HG03066 (cell line): ENCODE data around the gene DNAJB6.

Experiments used
- ATAC-seq: cut with Tn5 transposase; IDR thresholded peaks from one replicate; pipeline ENCODE4 v1.9.1; 2021; ENCODE audit warnings: low read depth; ENCODE audit not compliant: unreplicated experiment

The DNAJB6 gene

GRCh38 chr7:157392256-157393037, 55.6 kb downstream of the DNAJB6 start:
- no peak for ATAC-seq

DNA sequence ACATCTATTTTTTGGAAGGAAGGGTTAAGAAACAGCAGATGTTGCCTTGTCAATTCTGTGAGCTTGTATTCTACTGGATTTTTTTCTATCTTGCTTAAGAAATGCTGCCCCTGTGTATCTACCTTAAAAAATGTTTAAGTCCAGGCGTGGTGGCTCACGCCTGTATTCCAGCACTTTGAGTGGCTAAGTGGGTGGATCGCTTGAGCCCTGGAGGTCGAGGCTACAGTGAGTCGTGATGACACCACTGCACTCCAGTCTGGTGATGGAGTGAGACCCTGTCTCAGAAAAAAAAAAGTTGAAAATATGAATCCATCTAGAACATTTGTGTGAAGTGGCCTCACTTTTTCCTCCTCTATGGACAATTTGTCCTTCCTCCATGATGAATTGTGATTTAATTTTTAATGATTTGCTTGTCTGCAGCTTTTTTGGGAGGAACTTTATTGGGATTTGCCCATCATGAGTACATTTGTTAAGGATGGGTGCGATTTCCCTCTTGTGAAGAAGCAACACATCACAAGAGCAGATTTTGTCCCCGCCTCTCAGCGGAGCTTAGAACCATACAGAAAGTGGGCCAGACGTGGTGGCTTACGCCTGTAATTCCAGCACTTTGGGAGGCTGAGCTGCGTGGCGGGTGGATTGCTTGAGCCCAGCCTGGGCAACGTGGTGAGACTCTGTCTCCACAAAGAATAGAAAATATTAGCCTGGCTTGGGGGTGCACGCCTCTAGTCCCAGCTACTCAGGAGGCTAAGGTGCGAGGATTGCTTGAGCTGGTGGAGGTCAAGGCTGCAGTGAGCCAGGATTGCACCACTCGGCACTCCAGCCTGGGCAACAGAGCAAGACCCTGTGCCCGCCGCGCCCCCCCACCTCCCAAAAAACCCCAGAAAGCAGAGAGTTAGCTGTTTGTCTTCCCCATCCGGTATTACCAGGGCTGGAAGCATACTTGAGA, 57.7 kb downstream of the DNAJB6 start:
- ATAC-seq, result no peak

- no peak for ATAC-seq
These were observed 58.4 kb downstream of the DNAJB6 start for GRCh38 chr7:157395206-157395605.

- ATAC-seq, result no peak
These were observed 59.7 kb downstream of the DNAJB6 start for GRCh38 chr7:157396316-157397035.

DNA sequence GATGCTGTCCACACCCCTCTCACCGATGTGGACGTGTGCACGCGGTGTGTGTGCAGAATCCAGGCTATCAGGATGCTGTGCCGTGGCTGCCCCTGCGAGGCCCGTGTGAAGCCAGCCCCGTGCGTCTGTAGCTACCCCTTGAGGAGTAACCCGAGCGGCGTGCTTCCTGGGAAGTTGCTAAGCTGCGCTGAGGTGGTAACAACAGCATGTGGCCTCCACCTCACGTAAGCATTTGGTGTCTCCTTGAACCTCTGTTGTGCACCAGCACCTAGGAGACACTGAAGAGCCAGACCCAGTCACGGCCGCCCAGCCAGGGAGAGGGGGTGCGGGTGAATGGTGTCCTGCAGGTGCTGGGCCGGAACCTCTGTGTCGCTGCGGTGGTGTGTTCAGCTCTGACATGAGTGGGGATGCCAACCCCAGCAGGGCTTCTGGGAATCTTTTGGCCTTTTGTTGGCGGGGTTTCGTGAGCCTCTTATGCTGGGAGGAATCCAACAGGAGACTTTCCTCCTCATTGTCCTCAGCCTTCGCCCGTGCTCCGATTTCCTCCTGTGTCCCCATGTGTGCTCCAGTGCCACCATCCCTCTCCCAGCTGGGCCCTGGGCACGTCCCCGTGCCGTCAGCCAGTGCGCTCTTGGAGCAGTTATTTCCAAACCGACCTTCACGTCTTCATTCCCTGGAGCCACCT, 60.4 kb downstream of the DNAJB6 start:
- ATAC-seq, result no peak

DNA sequence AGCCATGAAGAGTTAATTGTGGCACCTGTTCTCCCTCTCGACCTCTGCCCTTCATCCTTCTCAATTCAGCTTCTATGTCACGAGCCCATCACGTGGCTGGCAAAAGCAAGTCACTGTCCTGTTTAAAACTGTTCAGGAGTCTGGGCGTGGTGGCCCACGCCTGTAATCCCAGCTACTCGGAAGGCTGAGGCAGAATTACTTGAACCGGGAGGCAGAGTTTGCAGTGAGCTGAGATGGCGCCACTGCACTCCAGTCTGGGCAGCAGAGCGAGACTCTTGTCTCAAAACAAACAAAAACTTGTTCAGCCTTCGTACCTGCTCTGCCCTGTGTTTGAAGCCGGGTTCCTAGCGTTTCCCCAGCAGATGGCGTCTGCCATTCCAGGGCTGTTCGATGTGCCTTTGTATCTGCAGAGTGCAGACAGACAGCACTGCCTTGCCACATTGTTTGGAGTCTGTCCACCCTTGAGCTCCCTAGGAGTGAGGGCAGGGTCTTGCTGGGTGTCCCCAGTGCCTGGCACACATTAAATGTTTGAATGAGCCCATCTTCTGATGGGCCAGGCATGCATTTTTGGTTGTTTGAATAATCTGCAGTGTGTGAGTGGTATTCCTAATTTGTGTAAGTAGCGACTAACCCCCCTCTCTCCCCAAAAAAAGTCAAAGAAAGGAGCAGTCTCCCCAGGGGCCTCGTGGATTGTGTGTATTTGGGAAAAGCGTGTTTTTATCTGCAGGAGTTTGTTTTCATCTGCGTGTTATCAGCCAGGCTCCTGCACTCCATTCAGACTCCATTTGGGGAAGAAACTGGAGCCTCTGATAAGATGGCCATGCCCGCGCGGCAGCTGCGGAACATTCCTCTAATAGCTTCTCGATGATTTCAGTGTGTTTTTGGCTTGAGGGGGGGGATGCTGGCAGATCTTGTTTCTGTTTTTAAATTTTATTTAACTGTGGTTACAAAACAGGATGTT, 61.2 kb downstream of the DNAJB6 start:
- no peak for ATAC-seq

GRCh38 chr7:157399086-157399687, 62.4 kb downstream of the DNAJB6 start:
- no peak for ATAC-seq

DNA sequence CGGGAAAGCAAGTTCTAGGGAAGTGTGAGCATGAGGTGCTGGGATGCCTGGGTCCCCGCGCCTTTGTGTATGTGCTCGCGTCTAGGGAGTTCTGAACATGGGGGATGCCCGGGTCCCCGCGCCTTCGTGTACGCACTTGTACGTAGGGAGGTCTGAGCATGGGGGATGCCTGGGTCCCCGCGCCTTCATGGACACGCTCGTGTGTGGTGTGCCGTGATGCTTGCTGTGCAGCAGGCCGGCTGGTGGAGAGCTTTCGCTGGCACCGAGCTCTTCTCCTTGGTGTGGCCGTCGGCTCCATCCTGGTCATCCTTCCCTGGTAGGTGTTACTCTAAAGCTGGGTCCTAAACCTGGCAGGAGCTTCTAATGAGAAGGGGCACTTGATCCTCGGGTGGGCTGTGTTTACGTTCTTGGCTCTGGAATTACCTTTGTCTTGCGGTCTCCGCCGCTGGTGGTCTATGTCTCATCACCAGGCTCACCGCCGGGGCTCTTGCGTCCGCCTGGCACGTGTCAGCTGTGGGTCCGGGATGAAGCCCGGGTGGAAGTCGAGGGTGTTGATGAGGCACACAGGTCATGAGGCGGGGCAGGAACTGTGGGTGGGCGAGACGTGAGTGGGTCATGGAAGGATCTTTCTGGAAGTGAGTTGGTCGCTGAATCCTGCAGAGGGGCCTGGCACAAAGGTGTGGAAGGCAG, 63.5 kb downstream of the DNAJB6 start:
- ATAC-seq, result no peak

DNA sequence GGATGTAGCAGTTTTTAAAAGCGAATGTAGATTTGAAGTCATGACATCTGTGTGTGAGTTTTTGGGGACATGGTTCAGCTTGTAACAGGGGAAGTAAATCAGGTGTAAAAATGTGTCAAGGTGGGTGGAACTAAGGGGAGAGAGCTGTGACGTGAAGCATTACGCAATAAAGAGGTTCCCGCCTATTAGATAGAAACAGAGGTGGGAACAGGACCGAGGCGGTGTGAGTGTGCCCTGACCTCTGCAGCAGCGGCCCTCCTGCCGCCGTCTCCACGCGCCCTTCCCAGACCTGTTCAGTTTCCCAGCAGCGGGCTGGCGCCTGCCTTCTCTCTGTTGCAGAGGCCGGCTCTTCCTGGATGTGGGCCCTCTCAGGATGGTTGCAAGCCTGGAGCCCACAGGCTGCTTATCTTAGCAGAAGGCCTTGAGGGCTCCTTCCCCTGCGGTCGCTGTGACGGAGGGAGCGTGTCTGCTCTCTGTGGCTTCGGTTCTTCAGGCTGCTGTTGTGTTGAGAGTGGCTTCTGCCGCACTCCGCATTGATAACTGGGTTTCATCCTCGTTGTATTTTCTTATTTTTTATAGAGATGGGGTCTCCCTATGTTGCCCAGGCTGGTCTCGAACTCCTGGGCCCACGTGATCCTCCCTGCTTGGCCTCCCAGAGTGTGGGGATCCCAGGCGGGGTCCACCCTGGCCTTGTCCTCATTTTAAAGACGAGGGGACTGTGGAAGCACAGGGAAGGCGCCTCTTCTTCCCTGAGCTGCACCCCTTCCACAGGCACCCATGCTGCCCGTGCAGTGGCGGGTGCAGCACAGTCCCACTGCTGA, 65.0 kb downstream of the DNAJB6 start:
- ATAC-seq, result no peak

GRCh38 chr7:157402388-157402703, 65.5 kb downstream of the DNAJB6 start:
- ATAC-seq, result no peak

GRCh38 chr7:157402911-157403534, 66.2 kb downstream of the DNAJB6 start:
- ATAC-seq, result no peak

GRCh38 chr7:157403646-157404401, 67.0 kb downstream of the DNAJB6 start:
- ATAC-seq, result no peak

DNA sequence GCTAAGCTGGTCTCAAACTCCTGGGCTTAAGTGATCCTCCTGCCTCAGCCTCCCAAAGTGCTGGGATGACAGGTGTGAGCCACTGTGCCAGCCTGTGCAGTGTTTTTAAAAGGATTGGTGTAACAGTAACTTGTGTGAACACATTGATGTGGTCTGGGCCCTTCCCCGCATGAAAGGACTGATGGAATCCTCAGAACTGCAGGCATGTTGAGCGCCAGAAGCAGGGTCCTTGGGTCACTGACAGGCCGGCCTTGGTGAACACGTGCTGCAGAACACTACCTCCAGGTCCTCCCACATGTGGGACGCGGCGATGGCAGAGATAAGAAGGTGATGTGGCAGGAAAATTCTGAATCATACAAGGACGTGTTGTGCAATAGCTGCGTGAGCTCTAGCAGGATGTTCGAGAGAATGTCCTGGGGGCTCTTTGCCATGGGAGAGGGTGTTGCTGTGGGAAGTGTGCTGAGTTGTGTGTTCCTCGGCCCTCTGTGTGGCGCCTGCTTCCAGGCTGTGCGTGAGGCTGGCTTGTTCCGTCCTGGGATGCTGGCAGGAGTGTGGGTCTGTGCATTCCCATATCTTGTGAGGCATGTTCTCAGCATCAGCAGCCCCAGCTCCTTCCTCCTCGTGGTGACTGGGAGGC, 68.2 kb downstream of the DNAJB6 start:
- ATAC-seq, result no peak

GRCh38 chr7:157405501-157405900, 68.7 kb downstream of the DNAJB6 start:
- no peak for ATAC-seq

GRCh38 chr7:157405914-157406810, 69.4 kb downstream of the DNAJB6 start:
- ATAC-seq, result no peak
